GM18526 (cell line): ENCODE data around the gene TNFRSF6B.

Experiments used
- POLR2A ChIP-seq: IDR thresholded peaks from 3 replicates; pipeline ENCODE4 v1.6.1; 2011; ENCODE audit not compliant: insufficient read length; ENCODE audit errors: extremely low read depth

TNFRSF6B gene

GRCh38 chr20:63690003-63690897 lies 6.2 kb upstream of the TNFRSF6B start:
- no peak for TF ChIP-seq POLR2A

GRCh38 chr20:63690898-63691710 lies 5.3 kb upstream of the TNFRSF6B start:
- no peak for TF ChIP-seq POLR2A

- TF ChIP-seq POLR2A: no peak
These were observed 4.6 kb upstream of the TNFRSF6B start for GRCh38 chr20:63691711-63692435.

- TF ChIP-seq POLR2A: no peak
These were observed 3.9 kb upstream of the TNFRSF6B start for GRCh38 chr20:63692436-63693082.

- TF ChIP-seq POLR2A: no peak
These were observed 3.2 kb upstream of the TNFRSF6B start for GRCh38 chr20:63693083-63693732.

- no peak for TF ChIP-seq POLR2A
These were observed 2.5 kb upstream of the TNFRSF6B start for GRCh38 chr20:63693733-63694583.

GRCh38 chr20:63694584-63695423 lies 1.6 kb upstream of the TNFRSF6B start:
- no peak for TF ChIP-seq POLR2A

- no peak for TF ChIP-seq POLR2A
These were observed 787 bp upstream of the TNFRSF6B start for GRCh38 chr20:63695424-63696305.

GRCh38 chr20:63696306-63696627 lies 185 bp upstream of the TNFRSF6B start:
- no peak for TF ChIP-seq POLR2A

GRCh38 chr20:63697357-63697867 lies 960 bp downstream of the TNFRSF6B start:
- TF ChIP-seq POLR2A: no peak

GRCh38 chr20:63697868-63698545 lies 1.6 kb downstream of the TNFRSF6B start:
- no peak for TF ChIP-seq POLR2A
